IPS-18a (cell line): ENCODE results near the gene MUL1.

ENCODE experiments used
- H3K27ac ChIP-seq: one replicate; pipeline ENCODE4 v1.5.1; 2013; ENCODE audit warnings: low read length
- H3K27me3 ChIP-seq: one replicate; pipeline ENCODE4 v1.6.1; 2013; ENCODE audit warnings: mild to moderate bottlenecking, low read length; ENCODE audit not compliant: control insufficient read depth, insufficient read depth
- H3K36me3 ChIP-seq: one replicate; pipeline ENCODE4 v1.6.1; 2013; ENCODE audit warnings: low read depth, low read length; ENCODE audit not compliant: control insufficient read depth
- H3K4me1 ChIP-seq: one replicate; pipeline ENCODE4 v1.6.1; 2013; ENCODE audit warnings: low read depth, low read length; ENCODE audit not compliant: control insufficient read depth
- H3K4me3 ChIP-seq: one replicate; pipeline ENCODE4 v1.5.1; 2013; ENCODE audit warnings: low read length
- H3K9ac ChIP-seq: one replicate; pipeline ENCODE4 v1.6.1; 2013; ENCODE audit warnings: mild to moderate bottlenecking, low read length, moderate library complexity
- H3K9me3 ChIP-seq: one replicate; pipeline ENCODE4 v1.6.1; 2013; ENCODE audit warnings: low read depth, low read length; ENCODE audit not compliant: control insufficient read depth

The MUL1 gene

DNA sequence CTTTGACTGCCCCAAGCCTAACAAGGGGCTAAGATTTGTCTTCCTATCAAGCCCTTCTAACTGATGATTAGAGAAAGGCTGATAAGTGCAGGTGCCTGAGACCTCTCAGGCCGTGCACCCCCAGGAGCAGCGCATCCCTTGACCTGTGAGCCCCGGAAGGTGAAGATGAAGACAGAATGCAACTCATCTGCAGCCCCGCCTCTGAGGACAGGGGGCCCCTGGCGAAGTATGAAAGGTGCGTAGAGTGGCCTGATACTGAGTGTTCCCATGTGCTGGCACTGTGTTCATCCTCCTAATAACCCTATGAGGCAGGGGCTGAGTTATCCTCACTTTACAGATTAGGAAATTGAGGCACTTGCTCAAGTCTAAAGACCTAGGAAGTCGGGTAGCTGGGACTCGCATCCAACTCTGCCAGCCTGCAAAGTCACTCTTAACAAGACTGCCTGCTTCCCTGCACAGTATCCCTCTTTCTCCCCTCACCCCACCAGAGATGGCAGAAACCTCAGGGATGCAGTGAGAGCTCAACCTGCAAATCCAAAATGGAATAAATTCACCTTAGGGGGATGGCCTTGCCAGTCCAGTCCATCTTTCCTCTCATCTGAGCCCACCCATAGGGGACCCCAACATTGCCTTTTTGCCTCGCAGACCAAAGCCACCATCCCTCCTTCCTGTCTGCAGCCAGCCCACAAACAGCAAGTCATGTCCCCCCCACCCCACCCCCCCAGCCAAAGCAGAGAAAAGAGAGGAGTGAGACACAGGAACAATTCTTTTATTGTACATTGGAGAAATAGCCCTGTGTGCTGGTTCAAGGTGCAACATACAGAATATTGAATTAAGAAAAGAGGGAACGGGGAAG is 26.1 kb downstream of the MUL1 start:
- Histone ChIP-seq H3K9ac (no peak overlapping the region), H3K4me1 (peaks cover 20% of the 10 kb centered on the region), H3K4me3 (no peak overlapping the region), H3K36me3 (no peaks in the 10 kb centered on the region), H3K27me3 (peaks cover 68% of the 10 kb centered on the region), H3K9me3 (no peaks in the 10 kb centered on the region), H3K27ac (no peak overlapping the region)

GRCh38 chr1:20480951-20481617 is 26.9 kb downstream of the MUL1 start:
- no peak overlapping the region for H3K27ac ChIP-seq
- H3K4me1 ChIP-seq, result peaks cover 24% of the 10 kb centered on the region
- no peak overlapping the region for H3K9ac ChIP-seq
- no peak overlapping the region for H3K4me3 ChIP-seq
- H3K27me3 ChIP-seq, result peaks cover 70% of the 10 kb centered on the region
- no peaks in the 10 kb centered on the region for H3K36me3 ChIP-seq
- no peaks in the 10 kb centered on the region for H3K9me3 ChIP-seq

GRCh38 chr1:20480243-20480944 is 27.6 kb downstream of the MUL1 start:
- Histone ChIP-seq H3K27me3 (peaks cover 70% of the 10 kb centered on the region), H3K36me3 (no peaks in the 10 kb centered on the region), H3K4me3 (no peak overlapping the region), H3K9me3 (no peaks in the 10 kb centered on the region), H3K27ac (no peak overlapping the region), H3K9ac (no peak overlapping the region), H3K4me1 (peaks cover 24% of the 10 kb centered on the region)

DNA sequence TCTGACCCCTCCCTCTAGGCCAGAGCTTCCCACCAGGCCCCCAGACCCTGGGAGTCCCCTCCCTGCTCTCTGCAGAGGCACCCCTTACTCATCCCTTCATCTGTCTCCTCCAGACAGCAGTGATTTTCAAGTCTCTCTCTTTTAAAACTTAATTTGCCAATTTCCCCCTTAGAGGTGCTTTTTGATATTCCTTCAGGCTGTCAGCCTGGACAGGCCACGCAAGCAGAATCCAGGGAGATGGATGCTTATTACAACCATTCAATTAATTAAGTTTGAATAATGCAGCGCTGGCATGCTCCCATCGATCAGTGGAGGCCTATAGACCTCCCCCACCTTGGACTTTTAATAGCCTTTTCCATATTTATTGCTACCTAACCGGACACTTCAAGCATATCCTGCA is 28.1 kb downstream of the MUL1 start:
- Histone ChIP-seq H3K9me3 (no peaks in the 10 kb centered on the region), H3K9ac (no peak overlapping the region), H3K4me3 (no peak overlapping the region), H3K27me3 (peaks cover 67% of the 10 kb centered on the region), H3K36me3 (no peaks in the 10 kb centered on the region), H3K4me1 (peaks cover 24% of the 10 kb centered on the region), H3K27ac (no peak overlapping the region)

DNA sequence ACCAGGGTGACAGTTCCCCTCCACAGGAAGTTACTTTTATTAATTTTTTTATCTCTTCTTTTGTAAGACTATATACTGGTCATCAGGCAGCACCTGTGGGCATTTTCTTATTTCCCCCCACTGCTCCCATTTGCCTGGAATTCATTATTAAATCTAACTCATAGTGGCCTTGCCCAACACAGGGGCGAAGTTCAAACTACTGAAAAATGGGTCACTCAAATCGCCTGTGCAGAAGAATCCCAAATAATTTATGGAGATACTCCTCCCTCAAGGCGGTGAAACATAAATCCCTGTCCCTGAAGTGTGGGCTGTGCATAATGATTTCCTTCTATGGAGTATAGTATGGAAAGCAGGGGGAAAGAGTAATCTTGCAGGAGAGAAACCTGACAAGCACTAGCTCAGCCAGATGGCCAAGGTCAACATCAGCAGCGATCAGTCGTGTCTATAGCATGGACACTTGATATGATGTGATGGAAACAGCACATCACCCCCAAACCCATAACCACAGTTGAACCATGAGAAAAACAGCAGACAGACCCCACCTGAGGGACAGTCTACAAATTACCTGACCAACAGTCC is 29.8 kb downstream of the MUL1 start:
- Histone ChIP-seq H3K36me3 (no peaks in the 10 kb centered on the region), H3K4me3 (no peak overlapping the region), H3K4me1 (peaks cover 22% of the 10 kb centered on the region), H3K9me3 (no peaks in the 10 kb centered on the region), H3K27ac (no peak overlapping the region), H3K9ac (no peak overlapping the region), H3K27me3 (peaks cover 50% of the 10 kb centered on the region)

DNA sequence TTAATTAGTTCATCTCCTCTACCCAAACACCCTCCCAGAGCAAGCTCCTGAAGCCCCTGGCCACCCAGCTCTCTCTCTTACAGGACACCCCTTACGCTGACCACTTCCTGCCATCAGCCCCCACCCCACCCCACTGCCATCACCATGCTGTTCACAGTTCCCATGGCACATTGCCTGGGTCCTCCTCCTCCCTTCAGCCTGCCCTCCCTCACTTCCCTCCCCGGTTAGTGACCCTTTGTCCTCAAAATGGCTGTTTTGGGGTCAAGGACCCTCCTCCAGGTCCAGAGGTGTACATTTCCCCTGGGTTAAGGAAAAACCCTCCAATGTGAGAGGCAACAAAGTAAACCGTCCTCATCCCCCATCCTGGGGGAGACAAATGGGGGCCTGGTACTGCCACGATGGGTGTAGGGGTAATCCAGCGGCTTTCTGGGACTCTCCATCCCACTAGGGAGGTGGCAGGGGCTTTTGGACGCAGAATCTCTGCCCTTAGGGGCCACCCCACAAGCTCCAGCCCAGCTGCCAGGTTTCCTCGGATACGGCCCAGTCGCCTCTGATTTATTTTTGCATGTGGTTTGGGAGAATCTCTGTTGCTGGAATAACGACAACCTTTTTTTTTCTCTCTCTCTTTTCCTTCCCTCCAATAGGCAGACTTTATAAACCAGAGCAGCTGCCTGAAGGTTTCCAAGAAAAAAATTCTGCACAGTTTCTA is 30.4 kb downstream of the MUL1 start:
- H3K36me3 ChIP-seq, result no peaks in the 10 kb centered on the region
- no peaks in the 10 kb centered on the region for H3K9me3 ChIP-seq
- H3K4me3 ChIP-seq, result no peak overlapping the region
- H3K27ac ChIP-seq, result no peak overlapping the region
- peaks cover 21% of the 10 kb centered on the region for H3K4me1 ChIP-seq
- peaks cover 44% of the 10 kb centered on the region for H3K27me3 ChIP-seq
- no peak overlapping the region for H3K9ac ChIP-seq

DNA sequence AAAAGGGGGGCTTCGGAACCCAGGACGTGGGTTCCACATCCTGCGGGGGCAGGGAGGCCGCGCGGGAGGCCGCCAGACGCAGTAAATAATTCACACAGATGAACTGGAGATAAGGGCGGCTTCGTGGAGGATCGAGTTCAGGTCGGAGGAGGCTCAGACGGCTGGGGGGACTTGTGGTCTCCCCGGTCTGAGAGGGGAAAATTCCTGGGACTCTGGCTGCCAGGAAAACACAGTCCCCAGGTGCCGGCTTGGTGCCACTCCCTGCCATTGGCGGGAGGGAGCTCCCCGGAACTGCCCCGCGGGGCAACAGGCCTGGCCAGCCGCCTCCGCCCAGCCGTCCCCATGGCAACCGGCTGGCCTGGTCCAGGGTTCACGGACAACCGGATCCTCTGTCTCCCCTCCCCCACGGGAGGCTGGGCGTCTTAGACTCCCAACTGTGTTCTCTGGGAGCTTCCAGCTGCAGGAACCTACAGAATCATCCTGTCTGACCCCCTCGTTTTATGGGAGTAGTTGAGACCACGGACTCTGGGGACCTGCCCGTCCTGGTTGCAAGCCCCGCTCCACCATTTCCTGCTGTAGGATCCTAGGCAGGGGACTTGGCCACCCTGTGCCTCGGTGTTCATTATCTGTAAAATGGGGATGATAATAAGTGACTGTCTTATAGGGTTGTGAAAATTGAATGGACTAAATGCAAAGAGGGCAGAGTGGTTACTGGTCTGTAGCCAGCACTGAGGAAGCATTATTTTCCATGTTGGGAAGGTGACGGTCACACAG is 31.5 kb downstream of the MUL1 start:
- Histone ChIP-seq H3K4me1 (peaks cover 15% of the 10 kb centered on the region), H3K9me3 (no peaks in the 10 kb centered on the region), H3K27me3 (peaks cover 33% of the 10 kb centered on the region), H3K27ac (no peak overlapping the region), H3K36me3 (no peaks in the 10 kb centered on the region), H3K9ac (no peak overlapping the region), H3K4me3 (peak overlapping the region; percentile 35)

- Histone ChIP-seq H3K4me1 (peaks cover 15% of the 10 kb centered on the region), H3K4me3 (no peak overlapping the region), H3K27me3 (peaks cover 24% of the 10 kb centered on the region), H3K27ac (no peak overlapping the region), H3K9me3 (no peaks in the 10 kb centered on the region), H3K9ac (no peak overlapping the region), H3K36me3 (no peaks in the 10 kb centered on the region)
Measured at GRCh38 chr1:20474996-20475395, 33.0 kb downstream of the MUL1 start.

- H3K9me3 ChIP-seq, result no peaks in the 10 kb centered on the region
- no peak overlapping the region for H3K9ac ChIP-seq
- peaks cover 15% of the 10 kb centered on the region for H3K4me1 ChIP-seq
- peaks cover 24% of the 10 kb centered on the region for H3K27me3 ChIP-seq
- H3K4me3 ChIP-seq, result no peak overlapping the region
- H3K27ac ChIP-seq, result no peak overlapping the region
- H3K36me3 ChIP-seq, result no peaks in the 10 kb centered on the region
Measured at GRCh38 chr1:20474333-20474975, 33.5 kb downstream of the MUL1 start.

- H3K4me1 ChIP-seq, result peaks cover 15% of the 10 kb centered on the region
- H3K9me3 ChIP-seq, result no peaks in the 10 kb centered on the region
- H3K4me3 ChIP-seq, result no peak overlapping the region
- H3K27ac ChIP-seq, result no peak overlapping the region
- H3K36me3 ChIP-seq, result no peaks in the 10 kb centered on the region
- H3K9ac ChIP-seq, result no peak overlapping the region
- peaks cover 22% of the 10 kb centered on the region for H3K27me3 ChIP-seq
Measured at GRCh38 chr1:20473894-20474293, 34.1 kb downstream of the MUL1 start.
